Islet precursor cell (in vitro differentiated cells): ENCODE results near the gene OR1L1.

Source experiments
- DNase-seq: peaks from one replicate; pipeline ENCODE4 v3.0.0-alpha.2; 2018

OR1L1 gene, protein sequence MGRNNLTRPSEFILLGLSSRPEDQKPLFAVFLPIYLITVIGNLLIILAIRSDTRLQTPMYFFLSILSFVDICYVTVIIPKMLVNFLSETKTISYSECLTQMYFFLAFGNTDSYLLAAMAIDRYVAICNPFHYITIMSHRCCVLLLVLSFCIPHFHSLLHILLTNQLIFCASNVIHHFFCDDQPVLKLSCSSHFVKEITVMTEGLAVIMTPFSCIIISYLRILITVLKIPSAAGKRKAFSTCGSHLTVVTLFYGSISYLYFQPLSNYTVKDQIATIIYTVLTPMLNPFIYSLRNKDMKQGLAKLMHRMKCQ

GRCh38 chr9:122661416-122661815 is at the start of gene OR1L1:
Gene OR1L1 (plus strand): TSS chr9:122661716. CDS start chr9:122661716, 0 bp downstream.
- no peak for DNase-seq

- DNase-seq, result no peak
Observed at GRCh38 chr9:122614362-122614761, 47.2 kb upstream of the OR1L1 start, which contains the start of gene OR1Q1. Gene OR1Q1 (plus strand): TSS chr9:122614738. CDS start chr9:122614738, 0 bp downstream.

GRCh38 chr9:122619996-122620395 is 41.5 kb upstream of the OR1L1 start:
- DNase-seq, result no peak

DNA sequence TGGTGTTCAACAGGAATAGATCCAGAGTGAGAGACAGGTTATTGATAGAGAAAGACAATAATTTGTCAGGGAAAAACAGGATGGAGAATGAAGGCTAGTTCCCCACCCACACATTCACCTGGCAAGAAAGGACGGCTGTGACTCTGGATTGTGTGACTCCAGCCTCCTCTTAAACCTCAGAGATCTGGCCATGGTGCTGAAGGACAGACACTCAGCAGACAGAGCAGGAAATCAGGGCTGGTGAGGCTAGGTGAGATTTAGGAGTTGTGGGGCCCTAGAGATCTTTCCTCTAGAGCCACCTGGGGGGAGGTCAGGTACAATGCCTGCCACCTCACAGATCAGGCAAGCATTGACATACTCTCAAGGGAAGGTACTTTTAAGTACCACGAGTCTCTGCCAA is 19.3 kb upstream of the OR1L1 start:
- peak; percentile 53 for DNase-seq

DNA sequence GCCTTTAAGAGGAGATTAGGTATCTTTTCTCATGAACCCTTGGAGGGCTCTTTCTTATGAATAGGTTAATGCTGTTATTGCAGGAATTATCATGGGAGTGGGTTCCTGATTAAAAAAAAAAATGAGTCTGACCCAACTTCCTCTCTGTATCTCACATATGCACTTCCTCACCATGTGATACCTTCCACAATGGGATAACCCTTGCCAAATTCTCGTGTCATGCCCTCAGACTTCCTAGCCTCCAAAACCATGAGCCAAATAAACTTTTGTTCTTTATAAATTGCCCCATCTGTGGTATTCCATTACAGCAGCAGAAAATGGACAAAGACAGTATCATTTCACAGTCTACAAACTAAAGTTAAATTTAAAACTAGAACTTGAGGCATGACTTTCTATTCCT is 5.1 kb upstream of the OR1L1 start:
- no peak for DNase-seq

- DNase-seq, result no peak
Observed at GRCh38 chr9:122657527-122657926, 4.0 kb upstream of the OR1L1 start, which contains the start of gene OR1B1. Gene OR1B1 (minus strand): TSS chr9:122657627.

DNA sequence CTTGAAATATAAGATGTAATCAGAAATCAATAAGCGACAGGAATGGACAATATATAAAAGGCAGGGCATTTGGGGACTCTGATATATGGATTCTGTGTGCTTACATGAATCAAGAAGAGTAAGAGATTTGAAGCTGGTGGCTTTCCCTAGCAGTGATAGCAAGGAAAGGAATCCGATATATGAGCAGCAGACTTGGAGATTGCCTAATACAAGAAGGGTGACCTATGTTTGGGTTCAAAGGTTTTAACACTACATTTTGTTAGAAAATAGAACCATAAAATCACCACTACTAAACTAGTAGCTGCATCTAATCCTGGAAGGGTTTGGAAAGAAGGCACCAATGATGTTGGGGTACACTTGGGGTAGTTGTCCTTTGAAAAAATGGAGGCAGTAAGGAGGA is 11.0 kb downstream of the OR1L1 start:
- no peak for DNase-seq

- DNase-seq, result no peak
Observed at GRCh38 chr9:122684851-122685250, 23.3 kb downstream of the OR1L1 start.

GRCh38 chr9:122695696-122696095 is 34.2 kb downstream of the OR1L1 start:
- DNase-seq, result no peak
